SU-DHL-6 (cell line): ENCODE data around the gene SPCS3.

Experiments used
- CTCF ChIP-seq: fragments of 200-600 bp; sonication (generic); IDR thresholded peaks from one replicate; pipeline ENCODE4 v1.5.1; 2017; ENCODE audit warnings: antibody characterized with exemption, mild to moderate bottlenecking, low read length, moderate library complexity; ENCODE audit not compliant: insufficient read depth, poor library complexity, severe bottlenecking
- EZH2phosphoT487 ChIP-seq: fragments of 200-600 bp; sonication (generic), shearing (Covaris generic); conservative IDR thresholded peaks from 2 replicates; pipeline ENCODE4 v1.6.1; 2018; ENCODE audit warnings: mild to moderate bottlenecking, antibody characterized with exemption, low read length, moderate library complexity, mixed read lengths

GRCh38 chr4:176320976-176321361 is 1.2 kb downstream of the SPCS3 start:
- no peak for TF ChIP-seq CTCF
- TF ChIP-seq EZH2phosphoT487, result no peak
